NOMO-1 treated with dmso at 0.1 percent for 144 hours (cell line): ENCODE measurements around the gene RHOT2.

Experiments
- DNase-seq: peaks from one replicate; lab custom pipeline; 2025; ENCODE audit not compliant: unreplicated experiment; lab: John Stamatoyannopoulos, UW

The RHOT2 gene

DNA sequence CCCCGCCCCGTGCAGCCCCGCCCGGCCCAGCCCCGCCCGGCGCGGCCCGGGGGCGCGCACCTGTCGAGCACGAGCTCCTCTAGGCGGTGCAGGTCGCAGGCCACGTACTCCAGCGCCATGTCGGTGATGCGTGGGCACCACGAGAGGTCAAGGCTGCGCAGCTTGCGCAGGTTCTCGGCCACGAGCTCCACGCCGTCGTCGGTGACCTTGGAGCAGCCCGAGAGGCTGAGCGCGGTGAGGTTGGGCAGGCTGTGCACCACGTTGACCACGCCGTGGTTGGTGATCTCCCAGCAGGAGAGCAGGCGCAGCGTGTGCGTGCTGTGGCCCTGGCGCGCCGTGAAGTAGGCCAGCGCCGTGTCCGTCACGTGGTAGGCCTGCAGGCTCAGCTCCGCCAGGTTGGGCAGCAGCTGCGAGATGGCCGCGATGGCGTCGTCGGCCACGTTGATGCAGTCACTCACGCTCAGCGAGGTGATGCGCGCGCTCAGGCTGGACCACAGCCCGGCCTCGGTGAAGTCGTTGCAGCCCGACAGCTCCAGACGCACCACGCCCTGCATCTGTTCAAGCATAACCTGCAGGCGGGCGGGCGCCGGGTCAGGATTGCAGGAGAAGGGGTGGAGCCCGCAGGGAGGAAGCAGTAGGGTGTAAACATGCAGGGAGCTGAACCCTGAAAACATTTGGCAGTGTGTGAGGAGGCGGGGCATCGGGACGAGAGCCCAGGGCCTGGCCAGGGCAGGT lies 27.6 kb downstream of the RHOT2 start:
- no peak for DNase-seq

- DNase-seq = no peak
Measured at GRCh38 chr16:698911-699671, 31.2 kb downstream of the RHOT2 start.

DNA sequence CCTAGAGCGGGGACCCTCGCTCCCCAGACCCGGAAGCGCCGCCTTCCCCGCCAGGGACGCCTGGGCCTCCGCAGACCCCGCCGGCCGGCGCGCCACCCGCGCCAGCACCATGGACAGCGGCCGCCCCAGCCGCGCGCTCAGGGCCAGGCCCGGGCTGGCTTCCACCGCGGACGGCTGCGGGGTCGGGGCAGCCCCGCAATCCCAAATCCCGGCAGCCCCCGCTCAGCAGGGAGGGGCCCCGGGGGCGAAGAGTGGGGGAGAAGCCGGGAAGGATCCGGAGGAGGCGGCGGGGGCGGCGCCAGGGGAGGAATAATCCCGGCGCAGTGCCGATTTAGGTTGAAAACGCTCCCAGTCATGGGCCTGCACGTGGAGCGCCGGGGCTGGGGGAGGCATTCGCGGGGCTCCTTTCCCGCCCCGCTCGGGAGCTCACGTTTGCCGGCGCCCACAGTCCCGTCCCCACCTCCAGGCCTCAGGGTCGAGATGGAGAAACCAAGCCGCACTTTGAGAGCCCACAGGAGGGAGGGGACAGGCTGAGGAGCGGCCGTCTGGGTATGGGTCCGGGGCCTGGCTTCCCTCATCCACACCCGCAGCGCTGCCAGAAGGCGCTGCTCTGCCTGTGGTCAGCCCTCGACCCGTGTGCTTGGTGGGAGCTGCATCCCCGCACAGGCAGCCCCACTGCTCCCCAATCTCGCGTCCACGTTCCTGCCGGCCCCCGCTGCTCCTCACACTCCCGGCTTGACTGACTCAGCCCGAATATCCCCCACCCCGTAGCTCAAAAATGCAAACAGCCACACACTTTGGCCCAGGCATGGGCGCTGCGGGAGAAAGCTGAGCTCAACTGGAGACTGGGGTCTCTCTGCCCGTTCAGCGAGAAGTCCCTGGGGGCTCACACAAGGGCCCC lies 33.0 kb downstream of the RHOT2 start:
- no peak for DNase-seq

DNA sequence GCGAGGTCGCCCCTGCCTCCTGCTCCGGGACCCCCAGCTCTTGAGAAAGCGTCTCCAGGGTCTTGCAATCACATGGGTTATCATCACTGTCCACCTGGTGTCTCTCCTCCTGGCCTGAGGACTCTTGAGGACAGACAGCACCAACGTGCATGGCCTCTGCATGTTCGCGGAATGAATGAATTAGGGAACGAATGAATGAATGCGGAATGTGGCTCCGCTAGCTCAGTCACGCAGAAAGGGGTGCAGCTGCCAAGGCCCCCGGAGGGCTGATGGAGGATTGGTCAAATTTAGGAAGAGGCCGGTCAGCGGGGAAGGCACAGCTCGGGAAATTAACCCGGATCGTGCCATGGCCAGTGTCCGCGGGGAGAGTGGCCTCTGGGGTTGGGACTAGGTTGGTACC lies 34.4 kb downstream of the RHOT2 start:
- DNase-seq = no peak

DNA sequence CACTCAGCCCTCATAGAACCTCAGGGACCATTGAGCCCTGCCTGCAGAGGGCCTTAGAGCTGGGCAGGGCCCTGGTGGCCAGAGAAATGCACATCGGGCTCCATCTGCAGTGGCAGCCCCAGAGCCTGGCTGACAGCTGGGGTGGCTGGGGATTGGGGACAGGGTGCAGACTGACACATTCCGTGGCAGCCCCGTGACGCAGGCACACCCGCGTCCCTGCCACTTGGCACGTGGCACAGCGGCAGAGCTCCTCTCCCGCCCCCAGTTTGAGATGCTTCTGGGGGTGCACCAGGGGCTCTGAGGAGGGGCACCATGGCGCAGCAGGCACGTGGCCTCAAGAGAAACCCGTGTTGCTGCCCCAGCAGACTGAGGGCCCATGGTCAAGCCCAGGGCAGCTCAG lies 35.5 kb downstream of the RHOT2 start:
- no peak for DNase-seq

DNA sequence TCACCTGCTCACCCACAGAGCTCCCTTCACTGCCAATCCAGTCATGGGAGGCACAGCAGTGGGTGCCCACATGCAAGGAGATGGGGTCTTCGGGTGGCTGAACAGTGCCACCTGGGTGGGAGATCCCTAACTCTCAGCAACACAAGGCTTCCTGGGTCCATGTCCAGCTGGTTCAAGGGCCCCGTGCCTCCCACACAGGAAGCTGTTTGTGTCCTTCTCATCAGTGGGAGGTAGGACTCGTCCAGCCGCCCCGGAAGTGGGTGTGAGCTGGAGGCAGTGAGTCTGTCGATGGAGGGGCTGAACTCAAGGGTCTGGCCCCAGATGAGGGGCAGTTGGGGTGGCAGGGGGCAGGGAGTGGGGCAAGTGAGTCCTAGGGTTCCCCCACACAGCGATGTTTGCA lies 36.1 kb downstream of the RHOT2 start:
- DNase-seq = no peak

DNA sequence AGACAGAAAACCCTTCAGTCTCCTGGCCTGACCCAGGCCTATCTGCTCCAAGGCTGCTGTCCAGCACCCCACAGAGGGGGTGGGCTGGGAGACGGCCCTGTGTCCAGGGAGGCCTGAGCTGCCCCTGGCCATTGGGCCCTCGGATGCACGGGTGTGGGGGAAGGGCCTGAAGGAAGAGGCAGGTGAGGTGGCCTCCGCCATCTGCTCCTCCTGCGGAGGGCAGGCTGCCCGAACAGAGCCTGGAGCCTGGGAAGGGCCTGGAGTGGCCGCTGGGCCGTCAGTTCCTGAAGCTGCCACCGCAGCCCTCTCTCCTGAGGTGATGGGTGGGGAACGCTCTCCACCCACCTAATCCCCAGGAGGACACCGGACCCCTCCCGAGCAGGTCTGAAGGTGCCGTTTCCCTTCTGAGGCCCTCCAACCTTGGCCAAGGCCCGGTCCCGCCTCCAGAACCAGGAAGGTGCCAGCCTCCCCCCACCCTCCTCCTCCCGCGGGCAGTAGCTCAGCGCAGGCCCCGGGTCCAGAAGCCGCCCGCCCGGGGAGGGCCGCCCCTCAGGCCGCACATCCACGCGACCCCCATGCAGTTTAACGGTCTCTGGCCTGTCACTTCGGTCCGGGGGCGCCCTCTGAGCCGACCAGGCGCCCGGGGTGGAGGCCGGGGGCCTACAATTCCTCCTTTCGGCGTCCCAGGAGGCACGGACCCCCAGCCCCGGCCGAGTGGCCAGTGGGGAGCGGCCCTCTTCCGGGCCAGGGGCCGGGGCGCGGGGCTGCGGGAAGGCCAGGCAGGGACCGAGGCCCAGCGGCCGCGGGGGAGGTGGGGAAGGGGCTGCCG lies 36.8 kb downstream of the RHOT2 start:
- no peak for DNase-seq

GRCh38 chr16:705431-706188 lies 37.7 kb downstream of the RHOT2 start, which contains the start of gene FBXL16:
Gene FBXL16 (minus strand): TSS chr16:705801. CDS start chr16:697405, 8,396 bp downstream.
- no peak for DNase-seq

GRCh38 chr16:706189-707061 lies 38.5 kb downstream of the RHOT2 start:
- no peak for DNase-seq

- DNase-seq = no peak
Measured at GRCh38 chr16:707062-707538, 39.2 kb downstream of the RHOT2 start.

GRCh38 chr16:708019-708418 lies 40.1 kb downstream of the RHOT2 start:
- DNase-seq = no peak

DNA sequence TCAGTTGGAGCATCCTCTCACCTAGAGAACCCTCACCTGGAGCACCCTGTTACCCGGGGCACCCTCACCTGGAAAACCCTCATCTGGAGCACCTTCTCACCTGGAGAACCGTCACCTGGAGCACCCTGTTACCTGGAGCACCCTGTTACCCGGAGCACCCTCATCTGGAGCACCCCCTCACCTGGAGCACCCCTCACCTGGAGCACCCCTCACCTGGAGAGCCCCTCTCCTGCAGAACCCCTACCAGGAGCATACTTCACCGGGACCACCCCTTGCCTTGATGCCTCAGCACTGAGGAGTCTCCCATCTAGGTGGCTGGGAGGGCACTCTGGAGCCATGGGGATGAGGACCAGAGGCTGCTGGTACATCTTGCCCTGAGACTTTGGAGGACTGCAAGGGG lies 41.0 kb downstream of the RHOT2 start:
- no peak for DNase-seq

DNA sequence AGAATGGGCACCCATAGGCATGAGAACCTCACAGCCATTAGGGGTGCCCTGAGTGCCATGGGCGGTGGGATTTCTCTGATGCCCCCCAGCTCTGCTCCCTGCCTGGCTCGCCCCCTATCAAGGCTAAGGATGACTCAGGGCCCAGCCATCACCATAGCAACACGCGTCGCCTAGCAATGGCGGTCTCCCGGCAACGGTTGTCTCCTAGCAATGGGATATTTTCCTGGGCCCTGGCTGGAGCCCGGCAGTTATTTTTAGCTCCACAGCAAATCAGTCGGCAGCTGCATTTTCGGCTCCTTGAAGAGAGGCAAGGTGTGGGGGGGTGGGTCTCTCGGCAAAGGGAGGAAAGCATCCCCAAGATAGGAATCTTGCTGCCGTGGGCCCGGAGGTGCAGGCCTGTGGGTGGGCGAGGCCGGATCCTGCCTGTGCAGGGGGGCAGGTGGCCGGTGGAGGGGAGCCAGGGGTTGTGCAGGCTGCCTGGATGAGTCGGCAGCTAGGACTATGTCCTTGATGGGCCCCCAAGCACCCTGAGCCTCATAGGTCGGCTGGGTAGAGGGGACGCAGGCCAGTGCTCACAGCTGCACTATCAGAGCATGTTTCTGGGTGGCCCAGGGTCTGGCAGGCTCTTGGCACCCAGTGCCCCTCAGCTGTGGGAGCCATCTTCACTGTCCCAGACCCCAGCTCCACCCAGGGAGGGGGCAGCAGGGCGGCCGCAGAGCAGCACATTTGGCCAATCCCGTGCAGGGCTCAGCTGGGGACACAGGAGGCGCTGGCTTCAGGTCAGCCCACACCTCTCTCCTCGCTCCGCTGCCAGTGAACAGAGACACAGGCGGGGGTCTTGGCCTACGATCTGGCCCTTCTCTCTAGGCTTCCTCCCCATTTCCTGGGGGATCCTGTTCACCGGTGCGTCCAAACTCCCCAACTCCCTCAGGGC lies 41.9 kb downstream of the RHOT2 start:
- no peak for DNase-seq

- no peak for DNase-seq
Measured at GRCh38 chr16:710500-711075, 42.7 kb downstream of the RHOT2 start.

GRCh38 chr16:711084-711483 lies 43.2 kb downstream of the RHOT2 start:
- no peak for DNase-seq

DNA sequence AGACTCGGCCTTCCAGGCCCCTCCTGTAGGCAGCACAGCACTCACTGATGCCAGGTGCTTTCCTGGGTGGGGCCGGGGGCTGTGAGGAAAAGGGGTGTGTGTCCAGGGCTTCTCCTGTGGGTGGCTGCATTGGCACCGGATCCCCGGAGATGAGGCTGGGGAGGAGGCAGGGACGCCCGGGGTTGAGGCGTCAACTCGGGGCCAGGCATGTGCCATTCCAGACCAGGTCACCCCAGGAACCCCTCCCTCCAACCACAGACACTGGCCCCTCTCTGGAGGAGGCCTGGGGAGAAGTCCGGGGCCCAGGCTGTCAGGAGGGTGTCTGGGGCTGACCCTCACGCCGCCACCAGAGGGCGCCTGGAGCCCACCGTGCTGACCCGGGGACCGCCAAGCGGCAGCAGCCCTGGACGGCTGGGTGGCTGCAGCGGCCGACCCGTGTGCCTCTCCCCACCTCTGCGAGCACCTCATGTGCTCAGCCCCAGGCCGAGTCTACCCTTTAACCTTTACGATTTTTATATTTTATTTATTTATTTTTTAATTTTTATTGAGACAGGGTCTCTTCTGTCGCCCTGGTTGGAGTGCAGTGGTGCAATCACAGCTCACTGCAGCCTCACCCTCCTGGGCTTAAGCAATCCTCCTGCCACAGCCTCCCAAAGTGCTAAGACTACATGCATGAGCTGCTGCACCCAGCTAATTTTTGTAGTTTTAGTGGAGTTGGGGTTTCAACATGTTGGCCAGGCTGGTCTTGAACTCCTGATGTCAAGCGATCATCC lies 43.8 kb downstream of the RHOT2 start:
- DNase-seq = peak; percentile 70
